GM21367 (cell line): Measurements from ENCODE around the gene ATG14.
"Not testable (repeated sequence)": the region's sequence is repeated elsewhere in the genome, so short reads cannot be mapped to it uniquely, and the experiment has no call there.

Experiments used
- ATAC-seq: cut with Tn5 transposase; IDR thresholded peaks from one replicate; pipeline ENCODE4 v1.9.1; 2021; ENCODE audit not compliant: unreplicated experiment

The ATG14 gene

GRCh38 chr14:55433880-55434804, 22.5 kb upstream of the ATG14 start:
- no peak for ATAC-seq

GRCh38 chr14:55432628-55433027, 21.0 kb upstream of the ATG14 start:
- no peak for ATAC-seq

GRCh38 chr14:55430024-55430690, 18.5 kb upstream of the ATG14 start:
- peak; percentile 64 for ATAC-seq

GRCh38 chr14:55427439-55427838, 15.8 kb upstream of the ATG14 start:
- ATAC-seq: no peak

GRCh38 chr14:55426891-55427290, 15.3 kb upstream of the ATG14 start:
- ATAC-seq: no peak

GRCh38 chr14:55425091-55425490, 13.5 kb upstream of the ATG14 start:
- no peak for ATAC-seq

GRCh38 chr14:55423969-55424368, 12.3 kb upstream of the ATG14 start:
- ATAC-seq: no peak

GRCh38 chr14:55422338-55422737, 10.7 kb upstream of the ATG14 start:
- not testable (repeated sequence) for ATAC-seq

- ATAC-seq: no peak
These were observed 8.0 kb upstream of the ATG14 start for GRCh38 chr14:55419663-55420062.

- ATAC-seq: no peak
These were observed 6.8 kb upstream of the ATG14 start for GRCh38 chr14:55418411-55418810.

- no peak for ATAC-seq
These were observed 6.3 kb upstream of the ATG14 start for GRCh38 chr14:55417955-55418354.

GRCh38 chr14:55416866-55417265, 5.2 kb upstream of the ATG14 start:
- ATAC-seq: no peak

- ATAC-seq: no peak
These were observed 2.9 kb upstream of the ATG14 start for GRCh38 chr14:55414551-55414950.

- ATAC-seq: no peak
These were observed 1.0 kb upstream of the ATG14 start for GRCh38 chr14:55412676-55413075.

GRCh38 chr14:55410876-55411275, 754 bp downstream of the ATG14 start:
- no peak for ATAC-seq

GRCh38 chr14:55404173-55404854, 7.3 kb downstream of the ATG14 start:
- ATAC-seq: no peak

- ATAC-seq: no peak
These were observed 9.9 kb downstream of the ATG14 start for GRCh38 chr14:55401751-55402150.

GRCh38 chr14:55399852-55400251, 11.8 kb downstream of the ATG14 start:
- no peak for ATAC-seq

GRCh38 chr14:55399183-55399582, 12.4 kb downstream of the ATG14 start:
- no peak for ATAC-seq

GRCh38 chr14:55398679-55399078, 13.0 kb downstream of the ATG14 start:
- no peak for ATAC-seq

GRCh38 chr14:55389330-55389729, 22.3 kb downstream of the ATG14 start:
- ATAC-seq: no peak

GRCh38 chr14:55388160-55388559, 23.5 kb downstream of the ATG14 start:
- ATAC-seq: no peak
